ENCODE results near the gene PRR22.

DNA sequence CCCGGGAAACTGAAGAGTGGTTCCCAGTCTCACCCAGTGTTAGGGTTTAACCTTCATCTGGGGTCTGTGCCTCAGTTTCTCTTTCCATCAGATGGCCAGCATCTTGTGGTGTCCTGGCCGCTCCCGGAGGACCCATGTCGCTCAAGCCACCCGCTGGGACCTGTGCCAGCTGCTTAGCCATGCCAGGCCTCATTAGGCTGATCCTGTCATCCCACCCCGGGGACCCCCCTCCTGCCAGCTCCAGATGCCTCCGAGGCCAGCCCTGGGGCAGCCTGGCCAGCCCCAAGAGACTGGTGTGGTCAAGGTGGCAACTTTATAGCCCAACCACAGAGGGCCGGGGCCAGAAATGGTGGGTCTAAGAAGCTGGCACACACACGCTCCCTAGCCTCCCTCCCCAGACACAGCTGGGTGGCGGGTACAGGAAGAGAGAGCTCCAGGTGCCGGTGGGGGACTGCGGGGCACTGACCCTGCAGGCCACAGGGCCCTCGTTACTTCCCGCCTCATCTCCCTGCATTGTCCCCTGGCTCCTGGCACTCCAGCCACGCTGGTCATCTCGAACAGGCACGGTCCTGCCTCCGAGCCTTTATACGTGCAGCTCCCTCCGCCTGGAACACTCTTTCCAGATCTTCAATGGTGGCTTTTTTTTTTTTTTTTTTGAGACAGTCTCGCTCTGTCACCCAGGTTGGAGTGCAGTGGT is 23.7 kb upstream of the PRR22 start:
- TF ChIP-seq, protein P1, sequence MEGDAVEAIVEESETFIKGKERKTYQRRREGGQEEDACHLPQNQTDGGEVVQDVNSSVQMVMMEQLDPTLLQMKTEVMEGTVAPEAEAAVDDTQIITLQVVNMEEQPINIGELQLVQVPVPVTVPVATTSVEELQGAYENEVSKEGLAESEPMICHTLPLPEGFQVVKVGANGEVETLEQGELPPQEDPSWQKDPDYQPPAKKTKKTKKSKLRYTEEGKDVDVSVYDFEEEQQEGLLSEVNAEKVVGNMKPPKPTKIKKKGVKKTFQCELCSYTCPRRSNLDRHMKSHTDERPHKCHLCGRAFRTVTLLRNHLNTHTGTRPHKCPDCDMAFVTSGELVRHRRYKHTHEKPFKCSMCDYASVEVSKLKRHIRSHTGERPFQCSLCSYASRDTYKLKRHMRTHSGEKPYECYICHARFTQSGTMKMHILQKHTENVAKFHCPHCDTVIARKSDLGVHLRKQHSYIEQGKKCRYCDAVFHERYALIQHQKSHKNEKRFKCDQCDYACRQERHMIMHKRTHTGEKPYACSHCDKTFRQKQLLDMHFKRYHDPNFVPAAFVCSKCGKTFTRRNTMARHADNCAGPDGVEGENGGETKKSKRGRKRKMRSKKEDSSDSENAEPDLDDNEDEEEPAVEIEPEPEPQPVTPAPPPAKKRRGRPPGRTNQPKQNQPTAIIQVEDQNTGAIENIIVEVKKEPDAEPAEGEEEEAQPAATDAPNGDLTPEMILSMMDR (IDR thresholded peaks at IDR 0.05; ENCODE audit: low read depth, low read length, poor library complexity, severe bottlenecking) = no peak
- TF ChIP-seq EZH2phosphoT487 (IDR thresholded peaks at IDR 0.05; ENCODE audit: borderline replicate concordance, low read length) = no peak
